Measurements from ENCODE around the gene TTC7B. TPM values are rescaled to one million over a fixed set of nuclear protein-coding genes. Genes with fewer than 3 reads are reported as not detected.

TTC7B gene
- total RNA-seq, 2 experiments from 2014 or later: 5.6 to 7.8 TPM

DNA sequence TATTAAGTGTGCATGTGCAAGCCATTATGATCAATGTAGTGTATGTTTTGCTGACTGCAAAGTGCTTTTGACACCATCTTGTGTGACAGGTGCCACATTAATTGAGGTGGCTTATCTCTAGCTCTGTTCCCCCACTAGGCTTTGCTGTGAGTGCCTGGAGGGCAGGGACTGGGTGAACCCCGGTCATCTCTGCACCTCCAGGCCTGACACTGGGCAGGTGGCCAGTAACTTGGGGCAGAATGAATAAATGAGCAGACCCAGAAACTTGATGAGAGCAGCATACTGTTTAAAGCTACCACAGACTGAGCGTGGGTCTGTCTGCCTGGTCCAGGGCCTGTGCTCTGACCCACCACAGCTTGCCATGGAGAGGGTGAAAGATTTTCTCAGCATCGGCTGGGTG lies 267.8 kb downstream of the TTC7B start:
- intact Hi-C loops (cut with micrococcal nuclease): no loop called here
- no peaks in the 10 kb centered on the region for H3K4me1 Mint-ChIP-seq (ENCODE audit: low read depth)
- H3K9me3 Mint-ChIP-seq: no peaks in the 10 kb centered on the region
- H3K27me3 Mint-ChIP-seq: no peaks in the 10 kb centered on the region
- ChIA-PET POLR2A (no interaction called here), CTCF (no interaction called here)
- no peak overlapping the region for H3K4me3 Mint-ChIP-seq
- no peak for DNase-seq
- no peaks in the 10 kb centered on the region for H3K36me3 Mint-ChIP-seq (ENCODE audit: low read depth)
- TF ChIP-seq, protein P1, sequence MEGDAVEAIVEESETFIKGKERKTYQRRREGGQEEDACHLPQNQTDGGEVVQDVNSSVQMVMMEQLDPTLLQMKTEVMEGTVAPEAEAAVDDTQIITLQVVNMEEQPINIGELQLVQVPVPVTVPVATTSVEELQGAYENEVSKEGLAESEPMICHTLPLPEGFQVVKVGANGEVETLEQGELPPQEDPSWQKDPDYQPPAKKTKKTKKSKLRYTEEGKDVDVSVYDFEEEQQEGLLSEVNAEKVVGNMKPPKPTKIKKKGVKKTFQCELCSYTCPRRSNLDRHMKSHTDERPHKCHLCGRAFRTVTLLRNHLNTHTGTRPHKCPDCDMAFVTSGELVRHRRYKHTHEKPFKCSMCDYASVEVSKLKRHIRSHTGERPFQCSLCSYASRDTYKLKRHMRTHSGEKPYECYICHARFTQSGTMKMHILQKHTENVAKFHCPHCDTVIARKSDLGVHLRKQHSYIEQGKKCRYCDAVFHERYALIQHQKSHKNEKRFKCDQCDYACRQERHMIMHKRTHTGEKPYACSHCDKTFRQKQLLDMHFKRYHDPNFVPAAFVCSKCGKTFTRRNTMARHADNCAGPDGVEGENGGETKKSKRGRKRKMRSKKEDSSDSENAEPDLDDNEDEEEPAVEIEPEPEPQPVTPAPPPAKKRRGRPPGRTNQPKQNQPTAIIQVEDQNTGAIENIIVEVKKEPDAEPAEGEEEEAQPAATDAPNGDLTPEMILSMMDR (IDR thresholded peaks at IDR 0.05): no peak
- ATAC-seq: no peak
- no peak overlapping the region for H3K27ac Mint-ChIP-seq

DNA sequence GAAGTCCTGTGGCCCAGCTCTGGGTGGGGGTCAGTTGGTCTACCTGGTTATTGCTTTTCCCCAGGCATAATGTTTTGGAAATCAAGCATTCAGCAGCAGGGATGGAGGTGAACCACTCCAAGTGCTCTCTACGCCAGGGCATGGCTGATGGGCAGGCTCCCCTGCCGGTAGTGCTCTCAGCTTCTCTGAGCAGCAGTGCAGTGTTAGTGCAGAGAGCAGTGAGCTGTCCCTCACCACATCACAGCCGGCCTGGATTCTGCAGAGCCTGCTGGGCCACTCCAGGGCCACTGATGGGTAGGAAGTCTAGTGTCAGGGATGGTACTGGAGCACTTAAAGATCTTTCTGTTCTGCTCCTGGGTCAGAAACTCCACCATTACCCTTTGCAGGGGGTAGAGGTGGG lies 268.3 kb downstream of the TTC7B start:
- intact Hi-C loops (cut with micrococcal nuclease): no loop called here
- Mint-ChIP-seq H3K4me3 (no peak overlapping the region), H3K36me3 (ENCODE audit: low read depth) (no peaks in the 10 kb centered on the region), H3K27me3 (no peaks in the 10 kb centered on the region), H3K4me1 (ENCODE audit: low read depth) (no peaks in the 10 kb centered on the region), H3K9me3 (no peaks in the 10 kb centered on the region), H3K27ac (no peak overlapping the region)
- ATAC-seq (no peak), DNase-seq (no peak)
- TF ChIP-seq, protein P1 (IDR thresholded peaks at IDR 0.05): no peak
- CTCF ChIA-PET: no interaction called here
- POLR2A ChIA-PET: no interaction called here

DNA sequence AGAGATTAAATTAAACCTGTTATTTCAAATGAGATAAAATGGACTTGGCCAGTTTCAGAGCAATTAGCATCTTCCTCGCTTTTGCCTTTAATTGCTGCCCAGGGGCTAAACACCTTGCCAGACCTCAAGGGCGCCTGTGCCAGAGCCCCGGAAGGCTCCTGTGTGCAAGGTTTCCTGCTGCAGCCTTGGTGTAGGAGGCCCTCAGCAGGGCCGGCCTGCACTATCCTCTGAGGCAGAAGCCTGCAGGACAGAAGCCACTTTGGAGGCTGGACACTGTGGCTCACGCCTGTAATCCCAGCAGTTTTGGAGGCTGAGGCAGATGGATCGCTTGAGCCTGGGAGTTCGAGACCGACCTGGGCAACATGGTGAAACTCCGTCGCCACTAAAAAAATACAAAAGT lies 269.0 kb downstream of the TTC7B start:
- Mint-ChIP-seq H3K27me3 (no peaks in the 10 kb centered on the region), H3K9me3 (no peaks in the 10 kb centered on the region), H3K4me1 (ENCODE audit: low read depth) (no peaks in the 10 kb centered on the region), H3K27ac (no peak overlapping the region), H3K4me3 (no peak overlapping the region), H3K36me3 (ENCODE audit: low read depth) (no peaks in the 10 kb centered on the region)
- ChIA-PET CTCF (no interaction called here), POLR2A (no interaction called here)
- TF ChIP-seq, protein P1 (IDR thresholded peaks at IDR 0.05): no peak
- intact Hi-C loops (cut with micrococcal nuclease): no loop called here
- ATAC-seq (no peak), DNase-seq (no peak)

DNA sequence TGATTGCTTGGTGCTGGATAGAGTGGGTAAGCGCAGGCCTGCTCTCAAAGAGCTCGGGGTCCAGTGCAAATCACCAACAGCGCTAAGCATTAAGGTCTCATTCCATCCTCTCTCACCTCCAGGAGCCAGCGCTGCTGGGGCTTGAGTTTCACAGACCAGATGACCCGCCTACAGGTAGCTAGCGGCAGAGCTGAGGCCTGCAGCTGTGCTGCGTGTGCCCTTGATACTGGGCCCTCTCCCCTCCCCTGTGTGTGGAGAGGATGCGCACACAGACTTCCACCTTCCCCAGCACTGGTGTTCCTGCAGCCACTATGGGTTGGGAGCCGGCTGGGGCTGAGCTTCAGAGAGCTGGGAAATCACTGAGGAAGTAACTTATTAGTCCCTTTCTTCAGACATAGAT lies 269.5 kb downstream of the TTC7B start:
- no peak overlapping the region for H3K27ac Mint-ChIP-seq
- H3K36me3 Mint-ChIP-seq (ENCODE audit: low read depth): no peaks in the 10 kb centered on the region
- ChIA-PET POLR2A (no interaction called here), CTCF (no interaction called here)
- no peaks in the 10 kb centered on the region for H3K4me1 Mint-ChIP-seq (ENCODE audit: low read depth)
- no peak overlapping the region for H3K4me3 Mint-ChIP-seq
- intact Hi-C loops (cut with micrococcal nuclease): no loop called here
- H3K9me3 Mint-ChIP-seq: no peaks in the 10 kb centered on the region
- no peaks in the 10 kb centered on the region for H3K27me3 Mint-ChIP-seq
- no peak for DNase-seq
- no peak for ATAC-seq
- TF ChIP-seq, protein P1 (IDR thresholded peaks at IDR 0.05): no peak

DNA sequence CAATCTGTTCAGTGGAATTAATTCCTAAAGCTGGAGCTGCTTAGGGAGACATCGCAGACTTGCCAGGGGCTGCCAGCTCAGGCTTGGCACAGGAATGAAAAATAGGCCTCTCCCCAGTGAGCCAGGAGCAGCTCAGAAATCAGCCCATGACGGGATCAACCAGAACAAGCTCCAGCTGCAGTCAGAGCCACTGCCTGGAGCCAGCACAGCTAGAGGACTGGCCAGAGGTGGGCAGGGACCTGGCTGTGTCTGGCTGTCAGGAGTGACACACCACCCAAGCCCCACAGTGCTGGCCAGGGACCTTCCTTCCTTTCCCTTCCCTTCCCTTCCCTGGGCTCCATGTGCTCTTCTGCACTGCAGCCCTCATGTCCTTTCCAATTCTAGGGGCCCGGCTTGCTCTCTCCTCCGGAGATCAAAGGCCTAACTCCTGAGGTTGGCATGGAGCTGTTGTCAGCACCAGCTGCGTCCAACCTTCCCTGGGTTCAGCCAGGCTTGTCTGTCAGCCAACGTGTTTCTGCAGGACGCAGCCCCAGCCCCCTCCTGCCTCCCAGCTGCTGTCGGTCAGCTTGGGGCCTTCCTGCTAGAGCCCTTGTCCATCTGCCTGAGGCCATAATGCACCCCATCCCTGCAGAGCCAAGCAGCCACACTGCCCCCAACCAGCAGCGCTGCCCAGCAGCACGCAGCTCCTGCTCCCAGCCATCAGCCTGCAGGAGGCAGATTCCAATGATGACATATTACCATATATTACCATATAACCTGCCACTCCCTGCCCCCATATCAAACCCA lies 270.1 kb downstream of the TTC7B start:
- TF ChIP-seq, protein P1 (IDR thresholded peaks at IDR 0.05): no peak
- H3K27ac Mint-ChIP-seq: no peak overlapping the region
- intact Hi-C loops (cut with micrococcal nuclease): no loop called here
- H3K4me1 Mint-ChIP-seq (ENCODE audit: low read depth): no peaks in the 10 kb centered on the region
- H3K36me3 Mint-ChIP-seq (ENCODE audit: low read depth): no peaks in the 10 kb centered on the region
- no peaks in the 10 kb centered on the region for H3K9me3 Mint-ChIP-seq
- POLR2A ChIA-PET: no interaction called here
- no peak for ATAC-seq
- CTCF ChIA-PET: no interaction called here
- no peak for DNase-seq
- H3K4me3 Mint-ChIP-seq: no peak overlapping the region
- H3K27me3 Mint-ChIP-seq: no peaks in the 10 kb centered on the region

Measured in activated CD8-positive, alpha-beta T cell treated with anti-CD3 and anti-CD28 coated beads for 36 hours (primary cell).